ENCODE data around the gene SRGAP3.
"Not testable (repeated sequence)": the region's sequence is repeated elsewhere in the genome, so short reads cannot be mapped to it uniquely, and the experiment has no call there.

The SRGAP3 gene

DNA sequence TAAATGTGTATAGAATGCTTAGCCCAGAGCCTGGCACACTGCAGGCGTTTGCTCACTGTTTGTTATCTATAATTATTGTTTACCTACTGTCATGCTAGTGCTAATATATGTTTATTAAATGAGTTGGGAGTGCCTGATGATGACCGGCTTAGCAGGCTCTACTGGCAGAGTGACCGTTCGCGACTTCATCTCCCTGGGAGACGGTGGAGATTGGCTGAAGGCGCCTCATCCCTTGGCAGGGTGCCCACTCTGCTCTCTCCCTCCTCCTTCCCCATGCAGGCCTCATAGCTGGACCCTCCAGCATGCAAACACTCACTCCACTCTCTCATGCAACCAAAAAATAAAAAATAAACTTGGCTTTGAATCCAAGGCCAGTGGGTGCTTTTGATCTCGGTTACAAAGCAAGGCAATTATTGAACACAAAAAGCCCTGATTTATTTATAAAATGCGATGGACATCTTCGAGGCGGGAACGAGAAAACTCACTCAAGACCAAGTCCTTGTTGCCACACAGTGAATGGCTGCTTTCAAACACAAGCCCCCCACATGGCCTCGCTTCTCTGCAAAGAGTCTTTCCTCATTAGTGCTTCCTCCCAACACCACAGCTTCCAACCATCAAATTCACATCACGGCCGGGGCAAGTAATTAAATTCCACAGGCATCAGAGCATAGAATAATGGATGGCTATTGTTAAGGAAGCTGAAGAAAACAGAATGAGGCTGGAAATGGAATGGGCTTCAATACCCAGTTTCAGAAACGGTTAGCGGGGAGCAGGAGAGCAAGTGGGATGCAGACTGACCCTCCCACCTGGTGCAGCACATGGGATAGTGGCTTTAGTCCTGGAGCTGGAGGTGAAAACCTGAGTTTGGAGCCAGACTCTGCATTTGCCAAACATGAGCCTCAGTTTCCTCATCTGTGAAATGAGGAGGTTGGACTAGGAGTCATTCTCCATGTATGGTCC, 150.4 kb downstream of the SRGAP3 start:
- in situ Hi-C loops (cut with HindIII; ENCODE audit: low sequenced_read_pairs), result no loop called here

DNA sequence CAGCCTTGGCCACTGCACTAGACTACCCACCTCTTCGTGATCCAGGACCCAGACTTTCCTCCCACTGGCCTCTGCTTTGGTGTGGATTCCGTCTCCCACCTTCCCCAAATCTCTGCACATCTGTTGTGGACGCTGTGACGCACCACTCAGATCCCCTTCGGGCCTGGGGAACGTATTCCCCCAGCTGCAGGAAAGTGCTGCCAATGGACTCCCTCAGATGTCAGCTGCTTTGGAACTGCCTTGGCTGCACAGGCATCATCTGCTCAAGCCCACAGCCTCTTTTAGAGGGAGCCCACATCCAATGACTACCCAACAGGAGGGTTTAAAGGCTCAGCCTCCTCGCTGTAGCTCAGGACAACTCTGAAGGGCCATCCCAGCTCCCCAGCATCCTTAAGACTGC, 152.0 kb downstream of the SRGAP3 start:
- in situ Hi-C loops (cut with HindIII; ENCODE audit: low sequenced_read_pairs), result no loop called here

DNA sequence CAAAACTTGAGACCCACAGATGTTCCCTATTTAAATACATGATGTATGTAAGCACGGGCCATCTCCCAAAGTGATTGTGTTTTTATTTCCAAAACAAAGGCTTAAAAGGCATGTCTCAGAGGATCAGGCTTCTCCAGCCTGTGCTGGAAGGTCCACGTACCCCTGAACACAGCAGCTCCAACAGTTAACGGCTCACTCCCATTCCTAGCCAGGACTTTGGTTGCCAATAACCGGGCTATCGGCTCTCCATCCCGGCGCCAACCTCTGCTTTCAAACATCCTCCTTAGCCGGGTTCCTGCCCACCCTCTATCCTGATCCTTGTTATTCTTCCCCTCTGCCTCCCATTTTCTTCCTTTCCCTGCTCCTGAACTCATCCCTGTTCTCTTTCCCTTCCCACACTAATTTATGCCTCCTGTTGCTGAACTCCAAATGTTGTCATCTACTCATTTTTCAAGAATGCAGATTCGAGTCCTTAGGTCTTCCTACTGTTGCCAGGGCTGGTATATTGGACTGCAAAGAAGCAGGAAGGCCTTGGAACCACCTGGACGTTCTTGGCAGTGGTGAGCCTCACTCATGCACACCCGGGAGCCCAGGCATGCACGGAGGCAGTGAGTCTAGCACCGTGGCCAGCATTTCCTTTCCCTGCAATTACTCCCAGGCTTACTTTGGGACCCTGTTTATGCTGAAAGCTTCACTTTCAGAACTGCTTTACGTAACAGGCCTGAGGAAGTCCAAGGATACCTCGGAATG, 157.8 kb downstream of the SRGAP3 start:
- in situ Hi-C loops (cut with HindIII; ENCODE audit: low sequenced_read_pairs), result no loop called here

DNA sequence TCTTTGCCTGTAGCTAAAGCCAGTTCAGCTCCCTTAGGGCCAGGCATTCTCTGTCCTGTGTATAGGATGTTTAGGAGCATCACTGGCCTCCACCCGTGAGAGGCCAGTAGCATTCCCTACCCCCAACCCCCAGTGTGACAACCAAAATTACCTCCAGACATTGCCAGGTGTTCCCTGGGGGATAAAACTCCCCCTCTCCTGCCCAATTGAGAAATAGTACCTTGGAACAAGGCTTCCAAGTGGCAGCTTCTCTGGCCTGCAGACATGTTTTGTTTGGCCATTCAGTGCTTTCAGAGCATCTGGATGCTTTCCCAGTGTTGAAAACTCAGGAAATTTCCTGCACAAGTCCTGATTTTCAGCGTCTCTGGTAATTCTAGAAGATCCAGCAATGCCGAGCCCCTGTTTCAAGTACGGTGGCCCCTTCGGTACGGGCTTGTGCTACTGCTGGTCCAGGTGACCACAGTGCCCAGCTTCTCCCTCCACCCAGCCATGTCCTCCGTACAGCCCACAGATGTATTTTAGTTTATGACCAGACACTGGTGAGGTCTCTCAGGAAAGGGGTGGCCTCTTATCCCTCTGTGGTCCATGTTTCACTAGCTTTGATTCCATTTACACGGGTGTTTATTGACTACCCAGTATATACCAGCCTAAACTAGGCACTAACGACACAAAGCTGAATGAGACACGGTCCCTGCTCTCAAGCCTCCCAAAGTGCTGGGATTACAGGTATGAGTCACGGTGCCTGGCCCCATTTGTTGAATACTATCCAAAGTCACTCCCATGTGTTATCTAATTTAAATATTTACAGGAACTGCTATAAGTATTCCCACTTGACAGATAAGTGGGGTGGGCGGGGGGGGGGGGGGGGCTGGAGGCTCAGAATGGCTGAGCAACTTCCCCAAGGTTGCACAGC, 160.7 kb downstream of the SRGAP3 start:
- in situ Hi-C loops (cut with HindIII; ENCODE audit: low sequenced_read_pairs), result no loop called here

DNA sequence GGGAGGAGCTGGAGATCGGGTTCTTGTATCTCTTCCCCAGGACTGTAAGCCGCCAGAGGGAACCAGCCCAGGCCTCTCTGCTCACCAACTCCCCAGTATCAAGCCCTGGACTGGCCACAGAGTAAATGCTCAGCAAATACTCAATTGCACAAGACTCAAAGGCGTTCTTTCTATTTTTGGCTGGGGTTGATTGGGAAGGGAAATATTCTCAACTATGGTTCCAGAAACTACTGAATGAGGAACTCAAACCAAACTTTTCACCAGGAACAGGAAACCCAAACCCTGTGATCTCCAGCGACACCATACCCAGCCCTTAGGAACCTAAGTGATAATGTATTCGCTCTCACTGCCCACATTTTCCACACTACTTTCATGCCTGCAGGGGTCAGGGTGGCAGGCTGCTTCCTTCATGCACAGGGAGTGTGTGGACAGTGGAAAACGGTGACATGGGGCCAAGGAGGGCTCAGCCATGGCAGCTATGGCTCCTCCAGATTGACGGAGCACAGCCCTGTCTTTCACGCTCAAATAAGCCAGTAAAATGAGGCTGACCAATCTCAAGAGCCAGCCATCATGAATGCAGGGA, 161.5 kb downstream of the SRGAP3 start:
- in situ Hi-C loops (cut with HindIII; ENCODE audit: low sequenced_read_pairs), result no loop called here

DNA sequence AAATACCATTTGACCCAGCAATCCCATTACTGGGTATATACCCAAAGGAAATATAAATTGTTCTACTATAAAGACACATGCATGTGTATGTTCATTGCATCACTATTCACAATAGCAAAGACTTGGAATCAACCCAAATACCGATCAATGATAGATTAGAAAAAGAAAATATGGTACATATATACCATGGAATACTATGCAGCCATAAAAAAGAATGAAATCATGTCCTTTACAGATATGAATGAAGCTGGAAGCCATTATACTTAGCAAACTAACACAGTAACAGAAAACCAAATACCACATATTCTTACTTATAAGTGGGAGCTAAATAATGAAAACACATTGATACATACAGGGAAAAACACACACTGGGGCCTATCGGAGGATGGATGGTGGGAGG, 164.0 kb downstream of the SRGAP3 start:
- in situ Hi-C loops (cut with HindIII; ENCODE audit: low sequenced_read_pairs), result not testable (repeated sequence)

DNA sequence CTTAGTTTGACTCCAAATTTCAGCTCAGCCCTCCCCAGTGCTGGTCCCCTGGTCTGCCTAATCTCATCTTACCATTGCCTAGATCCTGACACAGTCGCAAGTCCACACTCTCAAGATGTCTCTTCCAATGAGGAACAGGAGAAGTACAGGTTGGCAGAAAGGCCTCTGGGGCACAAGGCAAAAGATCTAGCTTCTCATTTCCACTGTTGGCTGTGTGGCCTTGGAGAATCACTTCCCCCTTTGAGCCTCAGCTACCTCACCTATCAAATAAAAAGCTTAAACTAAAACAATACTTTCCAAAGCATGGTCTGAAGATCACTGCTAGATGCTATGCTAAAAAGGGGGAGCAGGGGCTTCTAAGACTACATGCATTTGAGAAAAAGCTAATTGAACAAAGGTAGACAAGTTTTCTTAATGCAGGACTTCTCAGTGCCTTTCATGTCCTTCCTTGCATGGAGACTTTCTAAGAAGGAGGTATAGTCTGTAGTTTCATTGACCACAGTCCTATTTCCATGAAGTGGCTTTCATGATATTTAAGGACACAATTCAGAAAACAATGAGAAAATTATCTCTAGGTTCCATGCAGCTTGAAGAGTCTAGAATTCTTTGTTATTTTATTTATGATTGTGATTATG, 168.1 kb downstream of the SRGAP3 start:
- in situ Hi-C loops (cut with HindIII; ENCODE audit: low sequenced_read_pairs), result no loop called here

DNA sequence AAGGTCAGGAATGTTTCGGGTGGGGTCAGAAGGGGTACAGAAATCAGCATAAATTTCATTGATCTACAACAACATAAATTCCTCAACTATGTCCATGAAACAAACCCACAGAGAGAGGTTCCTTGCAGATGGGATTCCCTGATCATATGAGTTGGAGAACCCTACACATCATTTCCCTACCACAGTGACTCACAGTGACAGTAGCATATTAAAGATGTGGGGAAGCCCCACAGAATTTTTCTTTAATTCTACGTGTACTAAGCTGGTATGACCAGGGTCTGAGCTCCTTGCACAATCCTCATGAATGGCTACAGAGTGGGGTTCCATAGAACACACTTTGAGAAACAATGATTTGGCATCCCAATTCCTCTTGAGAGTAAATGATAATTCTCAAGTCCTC, 169.3 kb downstream of the SRGAP3 start:
- in situ Hi-C loops (cut with HindIII; ENCODE audit: low sequenced_read_pairs), result no loop called here

DNA sequence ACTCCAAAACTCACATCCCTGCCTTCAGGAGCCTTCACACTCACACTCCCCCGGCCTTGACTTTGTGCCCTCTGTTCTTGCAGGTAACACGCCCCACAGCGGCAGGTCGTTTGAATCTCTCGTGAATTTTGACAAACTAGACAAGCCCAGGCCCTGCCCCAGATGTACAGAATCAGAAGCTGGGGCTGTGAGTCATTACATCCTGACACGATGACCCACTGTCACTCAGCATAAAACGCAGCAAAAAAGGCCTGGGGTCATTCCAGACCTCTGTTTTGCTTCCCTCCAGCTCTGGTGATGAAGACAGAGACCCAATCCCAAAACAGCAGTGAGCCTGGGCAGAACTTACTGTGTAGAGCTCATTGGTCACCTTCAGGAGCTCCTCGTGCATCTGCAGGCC, 169.8 kb downstream of the SRGAP3 start:
- in situ Hi-C loops (cut with HindIII; ENCODE audit: low sequenced_read_pairs), result no loop called here

DNA sequence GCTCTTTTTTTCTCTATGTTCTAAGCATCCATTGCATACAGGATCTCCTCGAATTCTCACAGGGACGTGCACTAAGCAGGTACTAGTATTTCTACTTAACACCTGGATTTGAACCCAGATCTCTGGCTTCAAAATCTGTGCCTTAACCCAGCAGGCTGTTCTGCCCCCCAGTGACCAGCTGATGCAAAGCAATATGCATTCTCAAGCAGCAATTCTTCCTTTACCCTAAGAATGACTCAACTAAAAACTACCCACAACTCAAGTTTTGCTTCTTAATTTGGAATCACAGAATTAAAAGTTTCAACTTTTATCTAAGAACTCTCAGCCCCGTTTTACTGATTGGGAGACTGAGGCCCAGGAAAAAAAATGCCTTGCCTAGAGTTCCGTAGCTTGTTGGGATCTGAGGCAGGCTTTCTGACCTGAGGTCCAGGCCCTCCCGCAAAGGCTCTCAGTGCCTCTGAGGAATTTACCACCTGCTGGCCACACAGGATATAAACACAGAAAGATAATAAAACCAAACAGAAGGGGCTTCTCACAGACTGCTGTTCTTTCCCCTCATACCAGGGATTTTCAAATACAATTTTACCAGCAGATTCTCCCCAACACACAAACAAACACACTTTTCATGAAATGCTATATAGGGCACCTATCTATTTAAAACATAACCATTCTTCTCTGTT, 170.7 kb downstream of the SRGAP3 start:
- in situ Hi-C loops (cut with HindIII; ENCODE audit: low sequenced_read_pairs), result no loop called here

DNA sequence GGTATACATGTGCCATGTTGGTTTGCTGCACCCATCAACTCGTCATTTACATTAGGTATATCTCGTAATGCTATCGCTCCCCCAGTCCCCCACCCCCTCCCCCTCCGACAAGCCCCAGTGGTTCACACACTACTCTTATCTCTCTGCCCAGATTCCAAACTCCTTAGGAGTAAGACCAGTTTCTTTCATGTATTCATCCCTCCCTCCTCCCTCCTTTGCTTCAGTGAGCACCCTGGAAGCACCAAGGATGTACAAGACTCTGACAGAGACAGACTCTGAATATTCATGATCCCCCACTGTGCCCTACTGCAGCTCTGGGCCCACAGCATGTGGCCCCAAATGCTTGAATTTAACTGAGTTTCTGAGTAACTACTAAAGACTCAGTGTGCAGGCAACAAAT, 172.4 kb downstream of the SRGAP3 start:
- in situ Hi-C loops (cut with HindIII; ENCODE audit: low sequenced_read_pairs), result no loop called here

DNA sequence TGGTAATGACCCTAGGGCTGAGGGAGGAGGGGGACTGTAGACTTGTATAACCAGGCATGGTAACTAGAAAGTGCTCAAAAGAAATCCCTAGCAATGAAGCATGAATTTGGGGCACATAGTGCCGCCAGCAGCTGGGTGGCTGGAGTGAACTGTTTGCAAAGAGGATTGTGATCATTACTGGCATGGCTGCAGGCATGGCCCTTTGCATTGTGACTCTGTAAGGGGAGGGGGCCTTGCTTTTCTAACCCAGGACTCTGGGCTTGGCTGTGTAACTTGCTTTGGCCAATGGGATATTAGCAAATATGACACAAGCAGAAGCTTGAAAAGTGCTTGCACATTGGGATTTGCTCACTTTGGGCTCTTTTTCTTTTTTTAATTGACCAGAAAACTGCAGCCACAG, 173.7 kb downstream of the SRGAP3 start:
- in situ Hi-C loops (cut with HindIII; ENCODE audit: low sequenced_read_pairs), result no loop called here

DNA sequence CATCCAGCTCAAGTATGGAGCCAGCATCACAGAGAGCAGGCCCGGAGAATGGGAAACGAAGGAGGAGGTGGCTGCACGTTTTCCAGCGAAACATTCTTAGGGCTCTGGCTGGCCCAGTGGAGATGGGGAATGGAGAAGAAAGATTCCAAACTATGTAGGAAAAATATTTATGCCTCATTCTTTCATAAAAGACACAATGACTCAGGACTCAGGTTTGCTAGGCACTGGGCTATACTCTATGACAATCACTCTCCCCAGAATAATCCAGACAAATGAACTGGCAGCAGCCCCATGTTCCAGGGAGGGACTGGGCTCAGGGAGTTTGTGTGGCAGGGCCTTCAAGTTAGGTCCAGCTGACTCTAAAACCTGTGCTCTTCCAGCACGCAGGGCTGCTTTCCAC, 175.4 kb downstream of the SRGAP3 start:
- in situ Hi-C loops (cut with HindIII; ENCODE audit: low sequenced_read_pairs), result no loop called here

DNA sequence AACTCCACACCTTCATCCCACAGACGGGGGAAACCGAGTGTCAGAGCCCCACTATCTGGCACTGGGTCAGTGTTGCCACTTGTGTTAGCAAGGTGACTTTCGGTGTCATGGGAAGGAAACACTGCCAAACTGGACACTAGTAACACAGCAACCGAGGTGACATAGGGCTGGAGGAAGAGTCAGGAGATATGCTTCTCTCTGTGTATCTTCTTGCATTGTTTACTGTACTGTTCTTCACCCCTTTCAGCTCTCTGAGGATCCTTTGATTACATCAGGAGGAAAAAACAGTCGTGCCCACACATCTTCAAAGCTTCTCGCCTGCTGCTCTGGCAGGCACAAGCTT, 176.8 kb downstream of the SRGAP3 start:
- in situ Hi-C loops (cut with HindIII; ENCODE audit: low sequenced_read_pairs), result no loop called here

DNA sequence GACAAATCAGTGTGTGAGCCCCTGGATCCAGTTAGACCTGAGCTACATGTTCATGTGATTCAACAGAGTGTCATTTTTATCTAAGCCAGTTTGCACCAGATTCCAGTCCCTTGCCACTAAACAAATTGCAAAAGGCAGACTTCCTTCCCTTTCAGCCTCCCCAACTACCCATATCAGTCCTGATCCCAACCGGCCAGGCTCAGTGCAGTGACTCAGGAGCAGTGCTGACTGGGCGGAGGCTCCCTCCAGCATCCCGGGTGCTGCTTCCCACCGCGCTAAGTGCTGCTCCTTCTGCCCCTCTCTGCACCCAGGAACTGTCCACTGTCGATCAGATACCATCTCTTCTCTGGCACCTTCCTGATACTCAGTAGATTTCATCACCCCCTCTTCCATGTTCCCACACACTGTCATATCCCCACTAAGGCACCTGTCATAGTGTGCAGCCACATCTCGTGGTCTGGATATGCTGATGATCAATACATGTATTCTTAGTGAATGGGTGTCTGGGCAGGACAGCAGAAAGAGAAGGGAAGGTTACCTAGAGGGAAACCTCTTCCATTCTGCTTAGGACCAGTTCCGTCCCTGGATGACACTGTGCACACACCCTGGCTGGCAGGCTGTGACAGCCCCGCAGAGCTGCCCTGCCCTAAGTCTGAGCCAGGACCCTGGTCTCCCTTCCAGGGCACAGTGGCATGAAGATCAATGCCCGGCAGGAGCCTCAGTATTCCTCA, 177.3 kb downstream of the SRGAP3 start:
- in situ Hi-C loops (cut with HindIII; ENCODE audit: low sequenced_read_pairs), result no loop called here

DNA sequence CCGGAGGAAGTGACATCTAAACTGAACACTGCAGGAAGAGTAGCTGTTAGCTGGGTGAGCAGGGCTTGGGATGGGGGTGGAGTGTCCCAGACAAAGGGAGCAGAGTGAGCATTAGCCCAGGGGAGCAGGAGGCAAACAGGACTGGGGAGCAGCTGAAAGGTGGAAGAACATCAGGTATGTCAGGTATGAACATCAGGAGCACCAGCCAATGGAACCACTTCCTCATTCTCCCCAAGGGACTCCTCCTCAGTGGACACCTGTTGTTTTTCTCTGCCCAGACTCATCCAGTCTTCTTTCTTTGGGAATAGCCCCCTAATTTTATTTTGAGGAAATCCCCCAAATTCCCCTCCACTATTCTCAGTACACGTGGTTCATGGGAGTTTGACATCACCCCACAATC, 178.5 kb downstream of the SRGAP3 start:
- in situ Hi-C loops (cut with HindIII; ENCODE audit: low sequenced_read_pairs), result no loop called here

DNA sequence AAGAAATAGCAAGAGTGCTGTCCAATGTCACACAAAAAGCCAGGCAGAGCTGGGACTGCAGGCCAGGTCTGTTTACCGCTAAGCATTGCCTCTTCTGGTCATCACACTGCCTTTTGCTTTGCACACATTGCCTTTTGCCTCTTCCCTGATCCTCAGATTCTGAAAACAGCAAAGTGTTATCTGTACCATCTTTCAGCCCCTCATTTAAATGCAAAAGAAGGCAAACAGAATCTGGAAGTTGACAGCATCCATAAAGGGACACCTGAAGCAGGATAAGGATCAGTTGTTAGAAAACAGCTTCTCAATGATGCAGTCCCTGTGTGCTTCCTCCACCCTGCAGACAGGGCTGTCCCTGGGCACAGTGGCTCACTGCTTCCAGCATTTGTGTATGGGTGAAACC, 179.5 kb downstream of the SRGAP3 start:
- in situ Hi-C loops (cut with HindIII; ENCODE audit: low sequenced_read_pairs), result no loop called here

DNA sequence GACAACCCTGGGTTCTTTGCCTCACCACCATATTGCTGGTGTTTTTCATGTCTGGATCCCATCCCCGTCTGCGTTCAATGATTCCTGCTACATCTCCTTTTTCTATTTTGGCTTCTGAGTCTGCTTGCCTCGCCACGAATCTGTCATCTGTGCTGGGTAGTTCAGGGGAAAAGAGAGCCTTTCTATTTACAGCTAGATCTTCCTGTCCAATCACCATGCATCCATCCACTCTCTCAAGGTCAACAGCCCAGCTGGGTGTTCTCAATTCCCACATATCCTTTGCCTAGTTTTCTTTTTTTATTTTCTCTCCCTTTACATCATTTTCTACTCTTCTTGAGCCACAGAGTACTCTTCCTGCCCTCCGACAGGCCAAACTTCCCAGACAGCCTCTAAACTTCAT, 181.4 kb downstream of the SRGAP3 start:
- in situ Hi-C loops (cut with HindIII; ENCODE audit: low sequenced_read_pairs), result no loop called here

DNA sequence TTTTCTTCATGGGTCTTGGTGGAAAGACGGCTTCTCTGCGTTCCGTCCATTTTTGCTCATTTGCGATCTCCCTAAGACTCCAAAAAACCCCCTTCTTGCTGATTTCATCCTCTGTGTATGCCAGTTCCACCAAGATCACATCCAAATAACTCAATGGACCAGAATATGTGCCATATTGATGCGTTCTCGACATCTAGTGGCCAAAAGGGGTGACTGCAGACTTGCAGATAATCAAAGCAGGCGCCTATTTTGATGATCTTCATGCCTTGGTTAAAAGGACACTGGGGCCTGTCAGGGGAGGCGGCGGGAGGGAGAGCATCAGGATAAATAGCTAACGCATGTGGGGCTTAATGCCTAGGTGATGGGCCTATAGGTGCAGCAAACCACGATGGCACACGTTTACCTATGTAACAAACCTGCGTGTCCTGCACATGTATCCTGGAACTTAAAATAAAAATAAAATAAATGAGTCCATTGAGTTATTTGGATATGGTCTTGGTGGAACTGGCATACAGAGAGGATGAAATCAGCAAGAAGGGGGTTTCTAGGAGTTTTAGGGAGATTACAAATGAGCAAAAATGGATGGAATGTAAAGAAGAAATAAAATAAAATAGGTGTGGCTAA, 182.0 kb downstream of the SRGAP3 start:
- in situ Hi-C loops (cut with HindIII; ENCODE audit: low sequenced_read_pairs), result no loop called here
